ENCODE results near the gene CST9. TPM values are rescaled to one million over a fixed set of nuclear protein-coding genes. Genes with fewer than 3 reads are reported as not detected.

The CST9 gene
- total and polyA plus RNA-seq, 2 of the 13 experiments (the other 11 are each of a cell fraction or from before 2014, with no cell fraction given) = 0.07 TPM; not detected in 1

- TF ChIP-seq IKZF5 (CRISPR knock-in tag; IDR thresholded peaks at IDR 0.05) (peak; percentile 93), MEF2D (CRISPR knock-in tag; IDR thresholded peaks at IDR 0.05) (no peak), TRIM24 (CRISPR knock-in tag; IDR thresholded peaks at IDR 0.05) (no peak), ZNF790 (CRISPR knock-in tag; IDR thresholded peaks at IDR 0.05; ENCODE audit: borderline replicate concordance) (no peak), ZNF432 (CRISPR knock-in tag; IDR thresholded peaks at IDR 0.05; ENCODE audit: borderline replicate concordance) (no peak), NRL (CRISPR knock-in tag; IDR thresholded peaks at IDR 0.05; ENCODE audit: borderline replicate concordance) (no peak), U2AF2 (IDR thresholded peaks at IDR 0.05; ENCODE audit: low read depth, low read length) (no peak), RARG (CRISPR knock-in tag; IDR thresholded peaks at IDR 0.05; ENCODE audit: low read depth) (0 out of 2 replicates have a peak, but pooled peaks have one; percentile 8), SOX5 (CRISPR knock-in tag; IDR thresholded peaks at IDR 0.05; ENCODE audit: borderline replicate concordance) (peak; percentile 87), YEATS2 (CRISPR knock-in tag; IDR thresholded peaks at IDR 0.05; ENCODE audit: borderline replicate concordance) (no peak; the same call in 1 of the 2 replicates), FOXC1 (CRISPR knock-in tag; IDR thresholded peaks at IDR 0.05; ENCODE audit: borderline replicate concordance) (peak; percentile 56; the same call in 1 of the 2 replicates), ZNF496 (CRISPR knock-in tag; IDR thresholded peaks at IDR 0.05; ENCODE audit: insufficient replicate concordance) (no peak), ZNF563 (CRISPR knock-in tag; IDR thresholded peaks at IDR 0.05) (no peak), CHCHD3 (CRISPR knock-in tag; IDR thresholded peaks at IDR 0.05) (no peak), MTA3 (CRISPR knock-in tag; IDR thresholded peaks at IDR 0.05) (no peak), NFKB2 (CRISPR knock-in tag; IDR thresholded peaks at IDR 0.05; ENCODE audit: borderline replicate concordance) (no peak), ZNF569 (CRISPR knock-in tag; IDR thresholded peaks at IDR 0.05; ENCODE audit: borderline replicate concordance) (no peak), GATAD1 (CRISPR knock-in tag; IDR thresholded peaks at IDR 0.05) (no peak; the same call in 1 of the 2 replicates), ZNF577 (CRISPR knock-in tag; IDR thresholded peaks at IDR 0.05; ENCODE audit: borderline replicate concordance, low read depth) (no peak), MATR3 (CRISPR knock-in tag; IDR thresholded peaks at IDR 0.05) (no peak), HMGA1 (CRISPR knock-in tag; conservative IDR thresholded peaks at IDR 0.05) (no peak), ZMYM3 (CRISPR knock-in tag; IDR thresholded peaks at IDR 0.05) (peak; percentile 84)
- TF ChIP-seq, protein P1, sequence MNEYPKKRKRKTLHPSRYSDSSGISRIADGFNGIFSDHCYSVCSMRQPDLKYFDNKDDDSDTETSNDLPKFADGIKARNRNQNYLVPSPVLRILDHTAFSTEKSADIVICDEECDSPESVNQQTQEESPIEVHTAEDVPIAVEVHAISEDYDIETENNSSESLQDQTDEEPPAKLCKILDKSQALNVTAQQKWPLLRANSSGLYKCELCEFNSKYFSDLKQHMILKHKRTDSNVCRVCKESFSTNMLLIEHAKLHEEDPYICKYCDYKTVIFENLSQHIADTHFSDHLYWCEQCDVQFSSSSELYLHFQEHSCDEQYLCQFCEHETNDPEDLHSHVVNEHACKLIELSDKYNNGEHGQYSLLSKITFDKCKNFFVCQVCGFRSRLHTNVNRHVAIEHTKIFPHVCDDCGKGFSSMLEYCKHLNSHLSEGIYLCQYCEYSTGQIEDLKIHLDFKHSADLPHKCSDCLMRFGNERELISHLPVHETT (CRISPR knock-in tag; conservative IDR thresholded peaks at IDR 0.05) = no peak
- TF ChIP-seq, protein P2, sequence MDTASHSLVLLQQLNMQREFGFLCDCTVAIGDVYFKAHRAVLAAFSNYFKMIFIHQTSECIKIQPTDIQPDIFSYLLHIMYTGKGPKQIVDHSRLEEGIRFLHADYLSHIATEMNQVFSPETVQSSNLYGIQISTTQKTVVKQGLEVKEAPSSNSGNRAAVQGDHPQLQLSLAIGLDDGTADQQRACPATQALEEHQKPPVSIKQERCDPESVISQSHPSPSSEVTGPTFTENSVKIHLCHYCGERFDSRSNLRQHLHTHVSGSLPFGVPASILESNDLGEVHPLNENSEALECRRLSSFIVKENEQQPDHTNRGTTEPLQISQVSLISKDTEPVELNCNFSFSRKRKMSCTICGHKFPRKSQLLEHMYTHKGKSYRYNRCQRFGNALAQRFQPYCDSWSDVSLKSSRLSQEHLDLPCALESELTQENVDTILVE (CRISPR knock-in tag; IDR thresholded peaks at IDR 0.05) = peak; percentile 63; the same call in 1 of the 2 replicates
- TF ChIP-seq, protein P3, sequence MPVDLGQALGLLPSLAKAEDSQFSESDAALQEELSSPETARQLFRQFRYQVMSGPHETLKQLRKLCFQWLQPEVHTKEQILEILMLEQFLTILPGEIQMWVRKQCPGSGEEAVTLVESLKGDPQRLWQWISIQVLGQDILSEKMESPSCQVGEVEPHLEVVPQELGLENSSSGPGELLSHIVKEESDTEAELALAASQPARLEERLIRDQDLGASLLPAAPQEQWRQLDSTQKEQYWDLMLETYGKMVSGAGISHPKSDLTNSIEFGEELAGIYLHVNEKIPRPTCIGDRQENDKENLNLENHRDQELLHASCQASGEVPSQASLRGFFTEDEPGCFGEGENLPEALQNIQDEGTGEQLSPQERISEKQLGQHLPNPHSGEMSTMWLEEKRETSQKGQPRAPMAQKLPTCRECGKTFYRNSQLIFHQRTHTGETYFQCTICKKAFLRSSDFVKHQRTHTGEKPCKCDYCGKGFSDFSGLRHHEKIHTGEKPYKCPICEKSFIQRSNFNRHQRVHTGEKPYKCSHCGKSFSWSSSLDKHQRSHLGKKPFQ (CRISPR knock-in tag; IDR thresholded peaks at IDR 0.05; ENCODE audit: insufficient replicate concordance) = no peak
Observed at GRCh38 chr20:23640671-23641667, 35.3 kb upstream of the CST9 start (continued).

Measured in HepG2 (cell line).